Measurements from ENCODE around the gene ULK4.
"Not testable (repeated sequence)": the region's sequence is repeated elsewhere in the genome, so short reads cannot be mapped to it uniquely, and the experiment has no call there.

Gene ULK4

DNA sequence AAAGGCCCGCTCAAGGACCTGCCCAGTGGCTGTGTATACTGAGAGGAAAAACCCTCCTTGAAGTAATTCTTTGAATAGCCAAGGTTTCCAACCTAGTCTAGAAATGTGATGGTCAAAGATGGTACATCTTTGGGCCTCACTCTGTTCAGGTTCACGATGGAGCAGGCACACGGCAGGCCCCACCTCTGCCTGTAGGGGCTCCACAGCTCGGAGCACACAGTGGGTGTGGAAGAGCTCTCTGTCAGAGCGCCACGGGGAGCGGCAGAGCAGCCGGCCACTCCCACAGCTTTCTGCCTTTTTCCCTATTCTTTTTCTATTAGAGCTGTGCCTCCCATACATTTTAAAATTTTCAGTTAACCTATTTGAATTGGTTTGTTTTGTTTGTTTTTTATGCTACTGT, 673.1 kb downstream of the ULK4 start:
- no peak for DNase-seq

- DNase-seq = no peak
These were observed 675.6 kb downstream of the ULK4 start for GRCh38 chr3:41286305-41286704.

DNA sequence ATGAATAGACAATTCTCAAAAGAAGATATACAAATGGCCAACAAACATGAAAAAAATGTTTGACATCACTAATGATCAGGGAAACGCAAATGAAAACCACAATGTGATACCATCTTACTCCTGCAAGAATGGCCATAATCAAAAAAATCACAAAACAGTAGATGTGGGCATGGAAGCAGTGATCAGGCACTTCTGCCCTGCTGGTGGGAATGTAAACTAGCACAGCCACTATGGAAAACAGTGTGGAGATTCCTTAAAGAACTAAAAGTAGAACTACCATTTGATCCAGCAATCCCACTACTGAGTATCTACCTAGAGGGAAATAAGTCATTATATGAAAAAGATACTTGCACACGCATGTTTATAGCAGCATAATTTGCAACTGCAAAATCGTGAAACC, 677.0 kb downstream of the ULK4 start:
- DNase-seq = not testable (repeated sequence)

GRCh38 chr3:41277790-41278465, 684.0 kb downstream of the ULK4 start:
- no peak for DNase-seq

DNA sequence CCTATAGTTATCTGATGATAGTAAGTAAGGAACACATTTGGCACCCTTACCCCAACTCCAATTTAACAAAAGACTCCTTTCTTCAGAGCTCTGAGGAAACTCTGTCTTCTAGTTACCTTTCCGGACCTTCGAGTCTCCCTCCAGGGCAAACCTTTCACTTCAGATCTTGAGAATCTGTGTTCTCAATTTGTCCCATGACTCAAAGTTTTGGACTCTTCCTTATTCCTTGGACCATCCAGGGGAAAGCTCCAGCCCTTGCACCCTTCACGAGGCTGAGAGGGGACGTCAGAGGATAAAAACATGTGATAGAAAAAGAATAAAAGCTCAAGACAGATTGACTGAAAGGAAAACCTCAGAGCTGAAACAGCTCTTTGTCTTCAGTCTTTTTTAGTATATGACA, 685.7 kb downstream of the ULK4 start:
- no peak for DNase-seq

DNA sequence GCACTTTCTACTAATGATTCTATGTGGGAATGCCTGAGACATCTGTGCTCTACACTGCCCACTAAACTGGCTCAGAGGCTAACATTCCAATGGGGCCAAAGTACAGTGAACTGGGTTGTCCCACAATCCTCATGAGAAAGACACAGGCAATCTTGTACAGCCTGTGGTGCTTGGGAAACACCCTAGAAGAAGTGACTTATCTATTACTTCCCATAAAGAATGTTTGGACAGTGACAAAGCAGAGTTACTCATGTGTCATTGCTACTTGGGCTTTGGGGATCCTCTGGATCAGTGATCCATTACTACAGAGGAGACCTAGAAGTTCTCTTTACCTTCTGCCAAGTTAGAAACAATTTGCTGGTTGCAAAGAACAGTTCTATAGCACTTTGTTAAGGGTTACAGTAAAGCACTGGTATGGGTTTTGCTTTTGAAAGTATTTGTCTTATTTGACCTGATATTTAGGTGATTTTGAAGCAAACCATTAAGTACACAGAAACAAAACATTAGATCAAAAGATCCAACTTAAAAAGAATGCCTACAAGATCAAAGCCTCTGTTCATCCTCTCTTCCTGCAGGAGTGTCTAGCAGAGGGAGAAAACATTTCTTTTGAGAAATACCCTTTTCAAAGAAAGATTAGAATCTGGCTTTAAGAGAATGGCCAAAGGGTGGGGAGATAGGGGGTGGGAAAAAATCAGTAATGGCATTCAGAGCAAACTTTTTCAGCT, 686.8 kb downstream of the ULK4 start:
- DNase-seq = no peak

GRCh38 chr3:41272667-41273066, 689.2 kb downstream of the ULK4 start:
- no peak for DNase-seq

GRCh38 chr3:41267975-41268640, 693.8 kb downstream of the ULK4 start:
- DNase-seq = no peak

DNA sequence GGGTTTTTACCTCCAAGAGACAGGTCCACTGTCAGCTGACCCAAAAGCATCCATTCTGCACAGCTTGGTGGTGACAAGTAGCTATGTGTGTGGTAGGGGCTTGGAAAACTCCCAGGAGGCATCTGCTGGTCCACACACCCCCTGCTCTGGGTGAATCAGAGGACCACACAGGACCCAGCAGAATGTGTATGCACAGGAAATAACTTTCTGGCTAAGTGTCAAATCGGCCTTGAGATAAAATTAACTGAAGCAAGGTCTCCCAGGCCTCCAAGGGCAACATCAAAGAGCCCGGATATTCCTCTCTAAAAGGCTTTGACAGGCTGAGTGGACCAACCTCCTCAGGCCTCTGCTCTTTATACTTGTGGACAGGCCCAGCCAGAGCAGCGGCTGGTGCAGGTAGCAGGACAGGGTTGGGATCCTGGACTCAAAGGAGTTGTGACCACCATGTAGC, 696.1 kb downstream of the ULK4 start:
- DNase-seq = no peak

- no peak for DNase-seq
These were observed 696.8 kb downstream of the ULK4 start for GRCh38 chr3:41265011-41265545.

DNA sequence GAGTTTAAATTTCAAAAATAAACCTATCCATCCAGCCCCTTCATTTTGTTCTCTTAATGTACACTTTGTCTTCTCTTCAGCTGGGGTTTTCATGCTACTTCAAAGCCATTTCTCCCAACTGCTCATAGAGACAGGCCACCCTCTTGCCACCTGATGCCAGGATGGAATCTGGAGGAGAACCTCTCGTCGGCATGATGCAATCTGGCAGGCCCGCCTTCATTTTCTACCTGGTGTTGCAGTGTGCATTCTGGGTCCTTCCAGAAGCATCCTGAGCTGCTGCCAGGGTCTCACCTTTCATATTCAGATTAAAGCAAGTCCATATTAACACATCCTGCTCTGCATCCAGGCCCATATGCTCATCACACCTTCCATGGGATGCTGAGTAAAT, 701.8 kb downstream of the ULK4 start:
- DNase-seq = no peak

- DNase-seq = no peak
These were observed 702.3 kb downstream of the ULK4 start for GRCh38 chr3:41259449-41260062.

DNA sequence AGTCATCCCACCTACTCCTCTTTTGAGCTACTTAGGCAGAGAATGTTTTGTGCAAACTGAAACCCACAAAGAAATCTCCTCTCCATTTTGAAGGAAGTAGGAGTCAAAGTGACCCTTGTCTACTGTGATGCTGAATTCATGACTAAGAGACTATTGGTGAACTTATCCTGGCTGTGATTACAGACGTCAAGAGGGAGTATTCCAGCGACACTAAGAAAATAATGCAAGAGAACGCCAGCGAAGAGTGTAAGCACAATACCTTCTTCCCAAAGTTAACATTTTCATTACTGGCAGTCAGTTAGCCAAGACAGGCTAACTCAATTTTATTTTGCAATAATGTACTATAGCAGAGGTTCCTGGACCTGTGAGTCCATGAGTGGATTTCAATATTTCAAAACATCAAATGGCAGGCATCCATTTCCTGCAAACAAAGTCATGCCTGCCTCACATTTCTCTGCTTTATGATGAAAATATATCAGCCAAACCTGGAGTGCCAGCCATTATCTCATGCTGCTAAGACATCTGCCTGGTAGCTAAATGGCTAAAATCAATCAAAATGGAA, 703.6 kb downstream of the ULK4 start:
- no peak for DNase-seq

DNA sequence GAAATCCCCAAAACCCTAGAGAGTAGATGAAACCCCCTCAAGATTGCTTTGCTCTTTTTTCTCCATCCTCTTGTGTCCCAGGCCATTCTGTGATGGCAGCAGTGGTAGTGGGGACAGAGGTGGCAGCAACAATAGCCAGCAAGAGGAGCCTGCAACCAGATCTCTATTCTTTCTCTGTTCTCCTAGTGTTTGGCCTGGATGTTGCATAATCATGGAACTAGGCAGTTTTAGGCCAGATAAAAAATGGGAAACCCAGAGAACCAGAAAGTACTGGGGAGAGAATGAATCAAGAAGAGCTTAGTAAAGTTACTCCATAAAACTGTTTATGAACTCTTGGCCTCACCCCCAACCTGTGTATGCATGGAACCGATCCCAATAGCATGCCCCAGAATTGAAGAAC, 710.3 kb downstream of the ULK4 start:
- DNase-seq = no peak

DNA sequence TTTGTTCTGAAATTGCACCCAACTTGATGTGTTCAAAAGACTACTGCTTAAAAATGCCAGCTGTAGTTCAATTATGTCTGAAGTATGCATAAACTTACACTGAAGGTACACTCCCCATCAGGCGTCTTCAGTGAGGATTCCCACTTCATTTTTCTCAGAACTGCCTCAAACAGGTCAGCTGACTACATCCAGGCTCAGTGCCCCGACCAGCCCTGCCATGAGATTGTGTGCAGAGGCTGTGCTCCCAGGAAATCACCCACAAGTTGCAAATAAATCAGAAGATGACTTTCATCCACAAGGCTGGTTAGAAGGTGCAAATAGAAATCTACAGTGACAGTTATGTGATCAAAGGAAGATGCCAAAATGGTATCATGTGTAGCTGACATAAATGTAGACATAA, 711.1 kb downstream of the ULK4 start:
- no peak for DNase-seq

DNA sequence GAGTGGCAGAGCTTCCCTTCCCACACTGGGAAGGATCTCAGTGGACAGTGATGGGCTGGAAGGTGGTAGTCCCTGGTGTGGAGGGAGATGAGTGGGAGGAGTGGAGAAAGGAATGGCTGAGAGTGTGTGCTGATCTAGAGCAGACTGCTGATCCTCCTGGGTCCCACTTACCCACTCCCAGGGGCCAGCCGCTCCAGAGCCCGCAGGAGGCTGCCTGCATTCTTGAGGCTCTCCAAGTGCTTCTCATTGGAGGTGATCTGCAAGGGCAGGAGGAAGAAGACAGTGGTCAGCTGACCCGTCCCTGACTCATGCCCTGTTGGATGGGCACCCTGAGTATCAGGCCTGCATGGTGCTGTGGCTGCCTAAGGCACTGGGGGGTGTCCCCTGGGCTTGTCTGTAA, 712.6 kb downstream of the ULK4 start:
- DNase-seq = no peak

- no peak for DNase-seq
These were observed 713.4 kb downstream of the ULK4 start for GRCh38 chr3:41248525-41248924.

DNA sequence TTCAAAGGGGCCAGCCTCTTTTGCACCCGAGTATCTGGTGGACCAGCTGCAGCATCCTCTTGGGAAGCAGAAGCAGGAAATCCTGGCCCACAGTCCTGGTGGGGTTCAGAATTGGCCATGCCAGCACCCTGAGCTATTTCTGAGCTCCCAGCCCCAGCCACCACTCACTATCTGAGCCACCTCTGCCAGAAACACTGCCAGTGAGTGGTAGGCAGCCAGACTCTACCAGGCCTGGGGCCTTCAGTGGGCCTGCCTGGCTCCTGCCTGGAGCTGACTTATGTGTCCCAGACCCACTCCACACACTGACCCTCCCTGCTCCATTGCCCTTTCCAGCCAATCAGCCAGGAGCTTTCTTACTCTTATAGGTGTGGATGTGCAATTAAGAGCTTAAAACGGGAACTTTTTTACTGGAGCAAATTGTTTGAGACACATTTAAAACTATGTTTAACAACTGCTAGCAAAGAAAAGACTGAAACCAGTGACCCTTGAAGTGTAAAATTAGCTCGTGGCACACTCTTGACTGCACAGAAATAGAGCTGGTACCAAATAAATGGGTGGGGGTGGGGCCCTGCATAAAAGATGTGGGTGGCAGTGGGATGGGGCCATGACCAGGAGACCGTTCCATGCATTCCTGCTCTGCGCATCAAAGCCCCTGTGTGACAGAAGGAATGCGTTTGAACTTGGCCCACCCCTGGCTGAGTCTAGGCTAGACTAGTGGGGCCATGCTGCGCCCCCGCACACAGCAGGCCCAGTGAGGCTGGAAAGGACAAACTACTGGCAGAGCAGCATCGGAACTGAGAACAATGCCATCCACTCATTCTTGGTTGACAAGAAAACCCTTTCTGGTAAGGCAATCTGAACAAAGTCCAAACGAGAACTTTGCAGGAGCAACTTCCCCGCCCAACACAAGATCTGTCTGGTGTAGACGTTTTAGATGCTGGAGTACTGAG, 714.6 kb downstream of the ULK4 start:
- no peak for DNase-seq

GRCh38 chr3:41244620-41245336, 717.1 kb downstream of the ULK4 start:
- no peak for DNase-seq

DNA sequence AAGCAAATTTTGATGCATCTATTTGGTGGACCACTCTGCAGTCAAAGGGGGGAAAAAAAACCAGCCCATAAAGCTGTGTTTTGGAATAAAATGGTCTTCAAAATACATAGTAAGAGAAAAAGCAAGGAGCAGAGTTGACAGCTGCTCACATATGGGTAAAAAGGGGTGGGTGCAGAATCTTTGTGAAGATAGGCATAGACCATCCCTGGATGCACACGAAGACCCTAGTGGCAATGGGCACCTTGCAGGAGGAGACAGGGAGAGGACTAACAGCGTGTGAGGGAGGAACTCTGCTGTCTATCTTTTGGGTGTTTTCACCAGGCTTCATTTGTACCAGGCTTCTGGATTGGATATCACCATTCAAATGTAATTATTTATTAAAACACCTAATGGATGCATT, 718.7 kb downstream of the ULK4 start:
- no peak for DNase-seq
